Measurements from ENCODE around the gene MGAT4A. TPM values are rescaled to one million over a fixed set of nuclear protein-coding genes. Genes with fewer than 3 reads are reported as not detected.
"Not testable (repeated sequence)": the region's sequence is repeated elsewhere in the genome, so short reads cannot be mapped to it uniquely, and the experiment has no call there.

The MGAT4A gene
- total and polyA plus RNA-seq, 7 donors, result 3.0 to 12.3 (median 8.0) TPM

DNA sequence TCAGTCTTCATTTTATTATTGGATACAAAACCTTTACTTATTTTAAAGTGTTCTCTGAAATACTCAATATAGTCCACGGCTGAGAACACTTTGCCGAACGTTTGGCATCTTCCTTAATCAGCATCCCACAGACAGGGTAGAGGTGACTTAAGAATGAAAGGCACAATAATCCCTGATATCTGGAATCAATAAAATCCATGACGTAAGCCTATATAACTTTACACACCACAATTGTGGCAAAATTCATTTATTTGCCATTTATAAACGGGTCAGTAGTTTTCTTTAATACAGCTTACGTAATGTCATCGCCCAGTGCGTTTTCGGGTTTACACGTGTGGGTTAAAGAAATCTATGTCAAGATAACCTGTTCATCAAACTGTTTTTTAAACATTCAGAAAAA is 1.3 kb downstream of the MGAT4A start:
- Histone ChIP-seq H3K4me1 (peaks cover 10% of the 10 kb centered on the region), H3K4me3 (peak overlapping the region; percentile 82), H3K27me3 (ENCODE audit: insufficient read depth in 3 of 3, low read length in 2 of 3) (no peaks in the 10 kb centered on the region), H3K27ac (peak overlapping the region; percentile 78), H3K9me3 (no peaks in the 10 kb centered on the region), H3K36me3 (ENCODE audit: insufficient read depth in 1 of 2, low read depth in 1 of 2) (no peaks in the 10 kb centered on the region)
- ATAC-seq, result no peak
- intact Hi-C loops (cut with DNase I), result loop anchor here (5.0 to 10.0 kb wide), 3 partner anchors 55 to 93 kb away; no protein-coding TSS in a partner anchor
- no peak for DNase-seq
- TF ChIP-seq, protein P1, sequence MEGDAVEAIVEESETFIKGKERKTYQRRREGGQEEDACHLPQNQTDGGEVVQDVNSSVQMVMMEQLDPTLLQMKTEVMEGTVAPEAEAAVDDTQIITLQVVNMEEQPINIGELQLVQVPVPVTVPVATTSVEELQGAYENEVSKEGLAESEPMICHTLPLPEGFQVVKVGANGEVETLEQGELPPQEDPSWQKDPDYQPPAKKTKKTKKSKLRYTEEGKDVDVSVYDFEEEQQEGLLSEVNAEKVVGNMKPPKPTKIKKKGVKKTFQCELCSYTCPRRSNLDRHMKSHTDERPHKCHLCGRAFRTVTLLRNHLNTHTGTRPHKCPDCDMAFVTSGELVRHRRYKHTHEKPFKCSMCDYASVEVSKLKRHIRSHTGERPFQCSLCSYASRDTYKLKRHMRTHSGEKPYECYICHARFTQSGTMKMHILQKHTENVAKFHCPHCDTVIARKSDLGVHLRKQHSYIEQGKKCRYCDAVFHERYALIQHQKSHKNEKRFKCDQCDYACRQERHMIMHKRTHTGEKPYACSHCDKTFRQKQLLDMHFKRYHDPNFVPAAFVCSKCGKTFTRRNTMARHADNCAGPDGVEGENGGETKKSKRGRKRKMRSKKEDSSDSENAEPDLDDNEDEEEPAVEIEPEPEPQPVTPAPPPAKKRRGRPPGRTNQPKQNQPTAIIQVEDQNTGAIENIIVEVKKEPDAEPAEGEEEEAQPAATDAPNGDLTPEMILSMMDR (IDR thresholded peaks at IDR 0.05), result no peak
- 42 to 65% (median 42%) methylated on average over 10 of the region's 10 CpGs for WGBS, 3 donors

- H3K27ac ChIP-seq; H3K9me3 ChIP-seq; DNase-seq; ATAC-seq; H3K36me3 ChIP-seq (ENCODE audit: insufficient read depth in 1 of 2, low read depth in 1 of 2); H3K27me3 ChIP-seq (ENCODE audit: insufficient read depth in 3 of 3, low read length in 2 of 3): not testable (repeated sequence)
- H3K4me3 ChIP-seq, result peak overlapping the region; percentile 2
- WGBS, 3 donors, result 57 to 75% (median 61%) methylated on average over 5 of the region's 5 CpGs
- peaks cover 10% of the 10 kb centered on the region for H3K4me1 ChIP-seq
- intact Hi-C loops (cut with DNase I), result loop anchor here in 1 of 2 donors (10.0 kb wide), 1 partner anchor 53 kb away; no protein-coding TSS in a partner anchor
These were observed 2.7 kb downstream of the MGAT4A start for GRCh38 chr2:98728088-98728718.

DNA sequence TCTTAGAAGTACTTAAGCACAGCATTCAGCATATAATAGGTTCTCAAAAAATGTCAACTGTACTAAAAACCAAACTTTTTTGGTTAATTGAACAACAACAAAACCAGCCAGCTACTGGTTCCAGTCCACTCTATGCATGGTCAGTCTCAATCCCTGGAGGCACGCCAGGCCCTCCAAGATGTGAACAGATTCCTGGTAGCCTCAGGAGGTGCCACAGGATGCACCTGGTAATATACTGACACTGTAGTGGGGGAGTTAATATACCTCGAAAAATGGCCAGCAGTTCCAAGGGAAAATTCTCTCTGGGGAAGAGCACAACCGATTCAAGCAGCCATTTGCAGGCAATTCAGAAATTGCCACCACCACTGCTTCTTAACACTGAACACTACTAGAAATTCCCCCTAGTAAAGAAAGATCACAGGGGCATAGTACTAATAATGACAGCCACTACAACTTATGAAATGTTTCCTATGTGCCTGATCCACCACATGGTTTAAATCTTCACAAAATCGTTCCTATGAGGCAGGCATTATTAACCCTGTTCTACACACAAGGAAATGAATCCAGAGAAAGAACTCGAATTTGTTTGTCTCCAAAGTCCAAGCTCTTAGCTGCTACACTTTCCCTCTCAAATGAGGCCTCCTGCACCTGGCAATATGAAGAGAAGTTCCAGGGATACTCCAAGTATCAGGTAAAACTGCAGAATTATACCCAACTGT is 3.4 kb downstream of the MGAT4A start:
- H3K27me3 ChIP-seq (ENCODE audit: insufficient read depth in 3 of 3, low read length in 2 of 3), result no peaks in the 10 kb centered on the region
- DNase-seq, result no peak
- no peak for ATAC-seq
- no peak overlapping the region for H3K27ac ChIP-seq
- WGBS, 3 donors, result 35 to 44% (median 38%) methylated on average over 5 of the region's 5 CpGs
- H3K4me1 ChIP-seq, result peaks cover 10% of the 10 kb centered on the region
- TF ChIP-seq, protein P1 (IDR thresholded peaks at IDR 0.05), result no peak
- H3K4me3 ChIP-seq, result no peak overlapping the region
- H3K9me3 ChIP-seq, result no peaks in the 10 kb centered on the region
- intact Hi-C loops (cut with DNase I), result loop anchor here in 1 of 2 donors (10.0 kb wide), 1 partner anchor 53 kb away; no protein-coding TSS in a partner anchor
- no peaks in the 10 kb centered on the region for H3K36me3 ChIP-seq (ENCODE audit: insufficient read depth in 1 of 2, low read depth in 1 of 2)

GRCh38 chr2:98726735-98727368 is 4.1 kb downstream of the MGAT4A start:
- no peak overlapping the region for H3K27ac ChIP-seq
- WGBS, 3 donors, result 43 to 51% (median 46%) methylated on average over 2 of the region's 2 CpGs

More at GRCh38 chr2:98726735-98727368, 4.1 kb downstream of the MGAT4A start:
- Histone ChIP-seq H3K36me3 (ENCODE audit: insufficient read depth in 1 of 2, low read depth in 1 of 2) (no peaks in the 10 kb centered on the region), H3K4me1 (peaks cover 10% of the 10 kb centered on the region), H3K4me3 (no peak overlapping the region), H3K27me3 (ENCODE audit: insufficient read depth in 3 of 3, low read length in 2 of 3) (no peaks in the 10 kb centered on the region), H3K9me3 (no peaks in the 10 kb centered on the region)
- DNase-seq, result no peak
- TF ChIP-seq, protein P1 (IDR thresholded peaks at IDR 0.05), result no peak
- no peak for ATAC-seq
- intact Hi-C loops (cut with DNase I), result loop anchor here in 1 of 2 donors (10.0 kb wide), 1 partner anchor 52 kb away; no protein-coding TSS in a partner anchor

All from psoas muscle (tissue), 8 donors.